Neural progenitor cell (in vitro differentiated cells): Measurements from ENCODE around the gene ATP6V0E2. TPM values are rescaled to one million over a fixed set of nuclear protein-coding genes. Genes with fewer than 3 reads are reported as not detected.

Experiments used
- DNase-seq: peaks from one replicate; pipeline ENCODE4 v3.0.0-alpha.2; 2016; ENCODE audit warnings: low spot score
- H2AFZ ChIP-seq: fragments of 200-600 bp; sonication (generic); replicated peaks from 2 replicates; pipeline ENCODE4 v1.6.1; 2016; ENCODE audit warnings: antibody characterized with exemption
- H3F3A ChIP-seq: fragments of 200-600 bp; sonication (generic); 2 replicates; pipeline ENCODE4 v1.6.1; 2016; ENCODE audit warnings: antibody characterized with exemption, low read depth
- H3K27ac ChIP-seq: fragments of 200-600 bp; sonication (generic); 2 replicates; pipeline ENCODE4 v1.5.1; 2016; ENCODE audit warnings: mild to moderate bottlenecking
- H3K27me3 ChIP-seq: fragments of 200-600 bp; sonication (generic); 2 replicates; pipeline ENCODE4 v1.6.1; 2016; ENCODE audit warnings: mild to moderate bottlenecking, moderate library complexity
- H3K36me3 ChIP-seq: fragments of 200-600 bp; sonication (generic); 2 replicates; pipeline ENCODE4 v1.5.1; 2016
- H3K4me1 ChIP-seq: fragments of 200-600 bp; sonication (generic); 2 replicates; pipeline ENCODE4 v1.6.1; 2016; ENCODE audit warnings: mixed run types
- H3K4me2 ChIP-seq: fragments of 200-600 bp; sonication (generic); 2 replicates; pipeline ENCODE4 v1.6.1; 2016
- H3K4me3 ChIP-seq: fragments of 200-600 bp; sonication (generic); 2 replicates; pipeline ENCODE4 v1.5.1; 2016
- H3K79me2 ChIP-seq: fragments of 200-600 bp; sonication (generic); 2 replicates; pipeline ENCODE4 v1.6.1; 2016; ENCODE audit warnings: low read depth
- H3K9ac ChIP-seq: fragments of 200-600 bp; sonication (generic); 2 replicates; pipeline ENCODE4 v1.6.1; 2016
- H3K9me3 ChIP-seq: fragments of 200-600 bp; sonication (generic); 2 replicates; pipeline ENCODE4 v1.5.1; 2016; ENCODE audit warnings: low read depth
- H4K20me1 ChIP-seq: fragments of 200-600 bp; sonication (generic); 2 replicates; pipeline ENCODE4 v1.6.1; 2016; ENCODE audit warnings: low read depth
- H3K27ac Mint-ChIP-seq: 3 replicates; pipeline ENCODE4 v1.8.0; 2021; ENCODE audit warnings: mixed read lengths
- H3K27me3 Mint-ChIP-seq: 2 replicates; pipeline ENCODE4 v1.8.0; 2022; ENCODE audit warnings: low read depth, mild to moderate bottlenecking, inconsistent platforms, moderate library complexity, mixed read lengths; ENCODE audit not compliant: insufficient read depth
- H3K36me3 Mint-ChIP-seq: 3 replicates; pipeline ENCODE4 v1.8.0; 2021; ENCODE audit warnings: mixed read lengths
- H3K4me1 Mint-ChIP-seq: 3 replicates; pipeline ENCODE4 v1.8.0; 2021; ENCODE audit warnings: mixed read lengths
- H3K4me3 Mint-ChIP-seq: 3 replicates; pipeline ENCODE4 v1.8.0; 2021; ENCODE audit warnings: mild to moderate bottlenecking, moderate library complexity, mixed read lengths
- H3K9me3 Mint-ChIP-seq: 3 replicates; pipeline ENCODE4 v1.8.0; 2020; ENCODE audit warnings: mixed read lengths
- CTCF ChIP-seq: fragments of 200-600 bp; sonication (generic); IDR thresholded peaks from 2 replicates; pipeline ENCODE4 v1.5.1; 2017; ENCODE audit warnings: antibody characterized with exemption, mild to moderate bottlenecking
- EZH2 ChIP-seq: fragments of 200-600 bp; sonication (generic); IDR thresholded peaks from 2 replicates; pipeline ENCODE4 v1.6.1; 2017; ENCODE audit warnings: antibody characterized with exemption, mild to moderate bottlenecking, moderate library complexity
- EZH2phosphoT487 ChIP-seq: fragments of 200-600 bp; sonication (generic); IDR thresholded peaks from 2 replicates; pipeline ENCODE4 v1.6.1; 2017; ENCODE audit warnings: antibody characterized with exemption
- total RNA-seq: library from RNA; depleted of rRNA; stranded (reverse); fragments of >200 nt; gene quantifications from 2 replicates; pipeline ENCODE4 v1.2.3, GENCODE V29; 2015; ENCODE audit warnings: low replicate concordance

Gene ATP6V0E2
- total RNA-seq, 1 donor from 2014 or later = 14.6 TPM

- Mint-ChIP-seq H3K27me3 (peaks cover 4% of the 10 kb centered on the region), H3K36me3 (peaks cover 7% of the 10 kb centered on the region), H3K9me3 (no peaks in the 10 kb centered on the region), H3K4me1 (peaks cover 5% of the 10 kb centered on the region), H3K27ac (peak overlapping the region; percentile 86), H3K4me3 (no peak overlapping the region)
- H3K36me3 ChIP-seq = no peaks in the 10 kb centered on the region
- H3K27me3 ChIP-seq = no peaks in the 10 kb centered on the region
- no peak overlapping the region for H3K27ac ChIP-seq
- no peak overlapping the region for H3K4me3 ChIP-seq
- no peak for TF ChIP-seq EZH2phosphoT487
- no peak for TF ChIP-seq EZH2
- no peak for TF ChIP-seq CTCF
- H3F3A ChIP-seq = no peaks in the 10 kb centered on the region
- no peak for DNase-seq
- H4K20me1 ChIP-seq = no peaks in the 10 kb centered on the region
- H3K9me3 ChIP-seq = no peaks in the 10 kb centered on the region
- no peaks in the 10 kb centered on the region for H3K4me1 ChIP-seq
- H3K79me2 ChIP-seq = no peaks in the 10 kb centered on the region
- H2AFZ ChIP-seq = no peak overlapping the region
- no peak overlapping the region for H3K9ac ChIP-seq
- no peak overlapping the region for H3K4me2 ChIP-seq
Observed at GRCh38 chr7:149866779-149867447, 6.9 kb upstream of the ATP6V0E2 start.

GRCh38 chr7:149867762-149868622 lies 5.8 kb upstream of the ATP6V0E2 start:
- Histone ChIP-seq H3K9me3 (no peaks in the 10 kb centered on the region), H3K27ac (no peak overlapping the region), H3K4me2 (no peak overlapping the region), H3K4me3 (no peak overlapping the region), H3K4me1 (no peaks in the 10 kb centered on the region), H3F3A (peaks cover 9% of the 10 kb centered on the region), H2AFZ (no peak overlapping the region), H3K79me2 (no peaks in the 10 kb centered on the region), H3K27me3 (peaks cover 6% of the 10 kb centered on the region), H3K9ac (no peak overlapping the region), H3K36me3 (no peaks in the 10 kb centered on the region), H4K20me1 (no peaks in the 10 kb centered on the region)
- no peak for DNase-seq
- peaks cover 3% of the 10 kb centered on the region for H3K36me3 Mint-ChIP-seq
- H3K9me3 Mint-ChIP-seq = no peaks in the 10 kb centered on the region
- H3K4me3 Mint-ChIP-seq = no peak overlapping the region
- no peak overlapping the region for H3K27ac Mint-ChIP-seq
- TF ChIP-seq CTCF = no peak
- no peak for TF ChIP-seq EZH2
- TF ChIP-seq EZH2phosphoT487 = no peak
- peaks cover 10% of the 10 kb centered on the region for H3K27me3 Mint-ChIP-seq
- peaks cover 13% of the 10 kb centered on the region for H3K4me1 Mint-ChIP-seq

GRCh38 chr7:149868623-149869290 lies 5.0 kb upstream of the ATP6V0E2 start:
- TF ChIP-seq EZH2 = no peak
- TF ChIP-seq EZH2phosphoT487 = no peak
- no peak for TF ChIP-seq CTCF
- peaks cover 12% of the 10 kb centered on the region for H3K27me3 Mint-ChIP-seq
- peaks cover 14% of the 10 kb centered on the region for H3F3A ChIP-seq

More at GRCh38 chr7:149868623-149869290, 5.0 kb upstream of the ATP6V0E2 start:
- Mint-ChIP-seq H3K4me3 (no peak overlapping the region), H3K36me3 (peaks cover 1% of the 10 kb centered on the region), H3K27ac (no peak overlapping the region), H3K9me3 (no peaks in the 10 kb centered on the region), H3K4me1 (peaks cover 14% of the 10 kb centered on the region)
- no peak overlapping the region for H3K9ac ChIP-seq
- peaks cover 6% of the 10 kb centered on the region for H3K27me3 ChIP-seq
- H3K9me3 ChIP-seq = no peaks in the 10 kb centered on the region
- H3K36me3 ChIP-seq = no peaks in the 10 kb centered on the region
- H3K4me3 ChIP-seq = no peak overlapping the region
- H3K79me2 ChIP-seq = no peaks in the 10 kb centered on the region
- H4K20me1 ChIP-seq = no peaks in the 10 kb centered on the region
- DNase-seq = no peak
- H3K4me1 ChIP-seq = no peaks in the 10 kb centered on the region
- H3K27ac ChIP-seq = no peak overlapping the region
- H2AFZ ChIP-seq = no peak overlapping the region
- no peak overlapping the region for H3K4me2 ChIP-seq
